Spleen (tissue), 11 donors: Measurements from ENCODE around the gene TFF1. TPM values are rescaled to one million over a fixed set of nuclear protein-coding genes. Genes with fewer than 3 reads are reported as not detected.

Experiments used
- DNase-seq: peaks from one replicate; pipeline ENCODE4 v3.0.0-alpha.2; 2020
- H3K27ac ChIP-seq, 8 donors: fragments of 200-600 bp; sonication (generic) in 7 of 8; 1 replicate in 4 of 8; 2 replicates in 4 of 8; pipeline versions ENCODE4 v1.5.0 to v1.8.0; 2016 to 2021; ENCODE audit warnings: inconsistent platforms in 4 of 8, mild to moderate bottlenecking in 4 of 8, moderate library complexity in 1 of 8
- H3K27me3 ChIP-seq, 7 donors: fragments of 200-600 bp; sonication (generic) in 6 of 7; replicated peaks in 1 of 7; 1 replicate in 4 of 7; 2 replicates in 3 of 7; pipeline versions ENCODE4 v1.5.0 to v1.8.0; 2016 to 2021; ENCODE audit warnings: inconsistent platforms in 3 of 7, mild to moderate bottlenecking in 1 of 7
- H3K36me3 ChIP-seq, 6 donors: fragments of 200-600 bp; sonication (generic) in 5 of 6; 1 replicate in 4 of 6; 2 replicates in 2 of 6; pipeline versions ENCODE4 v1.5.0 to v1.8.0; 2016 to 2021; ENCODE audit warnings: inconsistent platforms in 2 of 6
- H3K4me1 ChIP-seq, 6 donors: fragments of 200-600 bp; sonication (generic) in 5 of 6; 1 replicate in 3 of 6; 2 replicates in 3 of 6; pipeline versions ENCODE4 v1.5.0 to v1.8.0; 2016 to 2021; ENCODE audit warnings: inconsistent platforms in 3 of 6
- H3K4me3 ChIP-seq, 8 donors: fragments of 200-600 bp; sonication (generic) in 7 of 8; 1 replicate in 4 of 8; 2 replicates in 4 of 8; pipeline versions ENCODE4 v1.5.0 to v1.8.0; 2016 to 2021; ENCODE audit warnings: inconsistent platforms in 4 of 8, mild to moderate bottlenecking in 4 of 8, moderate library complexity in 2 of 8
- H3K9me3 ChIP-seq, 8 donors: fragments of 200-600 bp; sonication (generic) in 7 of 8; 1 replicate in 4 of 8; 2 replicates in 4 of 8; pipeline versions ENCODE4 v1.5.0 to v1.8.0; 2016 to 2021; ENCODE audit warnings: inconsistent platforms in 4 of 8
- CTCF ChIP-seq, 11 experiments: fragments of 200-600 bp in 7 of 11; fragments of 450-650 bp in 4 of 11; sonication (generic) in 4 of 11; IDR thresholded peaks in 8 of 11; conservative IDR thresholded peaks in 3 of 11; 1 replicate in 7 of 11; 2 replicates in 4 of 11; pipeline versions ENCODE4 v1.4.0 to v1.8.0; 2016 to 2021; ENCODE audit warnings: antibody characterized with exemption in 11 of 11, inconsistent platforms in 4 of 11, mild to moderate bottlenecking in 1 of 11
- POLR2A ChIP-seq, 3 donors: fragments of 450-650 bp; IDR thresholded peaks; one replicate each; pipeline ENCODE4 v1.5.1; 2017; ENCODE audit warnings: antibody characterized with exemption in 3 of 3, mild to moderate bottlenecking in 1 of 3
- POLR2AphosphoS5 ChIP-seq, 3 donors: sonication (generic); formaldehyde crosslinking; IDR thresholded peaks; one replicate each; pipeline ENCODE4 v1.5.1; 2017; ENCODE audit warnings: antibody characterized with exemption in 3 of 3
- WGBS, 5 donors: extraction: QIAGEN DNeasy Blood & Tissue Kit in 3 of 5; methylation state at CpG; one replicate each; pipeline versions ENCODE4 v1.1.5 to v1.1.7; 2013 to 2018; 5-methylcytosine and 5-hydroxymethylcytosine counted together
- intact Hi-C: fragments of 100-400 bp; cut with DNase I; formaldehyde crosslinking; loops from one replicate; pipeline ENCODE4 v1.15.0; 2023; ENCODE audit warnings: low total_unique reads
- polyA plus RNA-seq, 3 donors: library from polyadenylated mRNA; stranded (reverse); fragments of 200-250 nt; gene quantifications; one replicate each; pipeline ENCODE4 v1.2.1, GENCODE V29; 2013
- total RNA-seq, 7 donors: library from RNA; depleted of rRNA in 3 of 7; stranded (reverse); fragments of >200 nt in 3 of 7; fragmentation: NEBNext Ultra II Directional in 4 of 7; extraction: Animal tissue kit (Norgen Biotek cat#: 25700) in 4 of 7; gene quantifications; one replicate each; pipeline versions ENCODE4 v1.1.0 to v1.2.1, GENCODE V29; 2016 to 2021
- donor health status: healthy with polysubstance abuse.
- donor health status: DM: no; HTN: no; CAD: no; lungs with moderate emphysema.
- donor health status: DM: no; HTN: no; CAD: no.
- donor health status: Bipolar disorder and iron deficiency.
- donor health status: healthy.
- donor health status: DM: no; HTN: no; CAD: no.
- donor health status: DM: yes; HTN: yes; CAD: no.

Gene TFF1
- total and polyA plus RNA-seq, 10 donors: not detected

DNA sequence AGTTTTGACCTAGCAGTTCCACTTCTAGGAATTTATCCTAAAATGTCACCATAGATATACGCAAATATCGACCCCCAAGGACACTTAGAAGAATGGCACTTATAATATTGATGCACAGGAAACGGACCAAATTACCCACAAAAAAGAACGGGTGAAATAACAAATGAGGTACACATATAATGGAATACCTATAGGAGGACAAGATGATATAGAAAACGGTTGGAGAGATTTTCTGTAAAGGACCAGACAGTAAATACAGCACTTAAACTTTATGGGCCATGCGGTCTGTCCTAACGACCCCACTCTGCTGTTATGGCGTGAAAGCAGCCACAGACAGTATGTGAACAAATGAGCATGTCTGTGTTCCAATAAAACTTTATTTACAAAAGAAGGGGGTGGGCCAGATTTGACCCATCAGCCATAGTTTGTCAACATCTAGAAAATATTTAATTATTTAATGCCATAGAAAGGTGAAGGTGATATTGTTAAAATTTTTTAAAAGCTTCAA lies 27.2 kb upstream of the TFF1 start:
- WGBS, 5 donors: 39 to 63% (median 45%) methylated on average over 8 of the region's 8 CpGs
- TF ChIP-seq CTCF (IDR thresholded peaks at IDR 0.05 in 8 of 11, conservative IDR thresholded peaks at IDR 0.05 in 3 of 11) (no peak), POLR2AphosphoS5 (IDR thresholded peaks at IDR 0.05) (no peak), POLR2A (IDR thresholded peaks at IDR 0.05) (no peak)
- Histone ChIP-seq H3K36me3 (no peaks in the 10 kb centered on the region), H3K27me3 (peaks cover 0 to 5% (median 0%) of the 10 kb centered on the region in 7 donors), H3K4me3 (no peak overlapping the region), H3K4me1 (peaks cover 0 to 28% (median 11%) of the 10 kb centered on the region in 6 donors), H3K9me3 (no peaks in the 10 kb centered on the region), H3K27ac (no peak overlapping the region)
- intact Hi-C loops: no loop called here
- no peak for DNase-seq

- 54 to 73% (median 69%) methylated on average over 17 of the region's 17 CpGs for WGBS, 5 donors
Measured at GRCh38 chr21:42392731-42393442, 26.6 kb upstream of the TFF1 start.

DNA sequence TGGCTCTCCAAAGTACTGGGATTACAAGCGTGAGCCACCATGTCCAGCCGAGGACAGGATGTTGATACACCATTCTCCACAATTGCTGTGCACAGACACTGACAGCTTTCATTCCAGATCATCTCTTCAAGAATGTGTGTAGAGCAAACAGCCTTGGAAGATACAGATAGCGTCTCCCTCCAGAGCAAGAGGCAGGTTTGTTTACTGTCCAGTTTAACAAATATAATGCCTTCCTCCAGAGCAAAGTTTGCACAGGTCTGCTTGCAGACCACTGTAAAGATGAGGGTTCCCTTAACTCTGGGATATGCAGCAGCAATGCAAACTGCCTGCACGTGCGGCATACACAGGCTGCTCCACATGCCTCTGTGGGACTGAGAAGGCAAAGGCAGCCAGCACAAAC lies 25.0 kb upstream of the TFF1 start:
- TF ChIP-seq POLR2A (IDR thresholded peaks at IDR 0.05): no peak
- TF ChIP-seq CTCF (IDR thresholded peaks at IDR 0.05 in 8 of 11, conservative IDR thresholded peaks at IDR 0.05 in 3 of 11): no peak
- no peak overlapping the region for H3K4me3 ChIP-seq
- H3K27ac ChIP-seq: no peak overlapping the region
- H3K36me3 ChIP-seq: no peaks in the 10 kb centered on the region
- WGBS, 5 donors: 91 to 95% (median 91%) methylated on average over 5 of the region's 5 CpGs
- intact Hi-C loops: no loop called here
- H3K27me3 ChIP-seq: peaks cover 0 to 5% (median 0%) of the 10 kb centered on the region in 7 donors
- peaks cover 0 to 42% (median 11%) of the 10 kb centered on the region in 6 donors for H3K4me1 ChIP-seq
- DNase-seq: no peak
- H3K9me3 ChIP-seq: no peaks in the 10 kb centered on the region

More at GRCh38 chr21:42392731-42393442, 26.6 kb upstream of the TFF1 start:
- Histone ChIP-seq H3K4me3 (no peak overlapping the region), H3K36me3 (no peaks in the 10 kb centered on the region), H3K9me3 (no peaks in the 10 kb centered on the region), H3K27ac (peak overlapping the region in 1 of 8 donors; percentile 9), H3K4me1 (peaks cover 0 to 30% (median 11%) of the 10 kb centered on the region in 6 donors), H3K27me3 (peaks cover 0 to 5% (median 0%) of the 10 kb centered on the region in 7 donors)
- DNase-seq: peak; percentile 61
- intact Hi-C loops: no loop called here
- TF ChIP-seq CTCF (IDR thresholded peaks at IDR 0.05 in 8 of 11, conservative IDR thresholded peaks at IDR 0.05 in 3 of 11) (no peak), POLR2A (IDR thresholded peaks at IDR 0.05) (no peak), POLR2AphosphoS5 (IDR thresholded peaks at IDR 0.05) (no peak)

DNA sequence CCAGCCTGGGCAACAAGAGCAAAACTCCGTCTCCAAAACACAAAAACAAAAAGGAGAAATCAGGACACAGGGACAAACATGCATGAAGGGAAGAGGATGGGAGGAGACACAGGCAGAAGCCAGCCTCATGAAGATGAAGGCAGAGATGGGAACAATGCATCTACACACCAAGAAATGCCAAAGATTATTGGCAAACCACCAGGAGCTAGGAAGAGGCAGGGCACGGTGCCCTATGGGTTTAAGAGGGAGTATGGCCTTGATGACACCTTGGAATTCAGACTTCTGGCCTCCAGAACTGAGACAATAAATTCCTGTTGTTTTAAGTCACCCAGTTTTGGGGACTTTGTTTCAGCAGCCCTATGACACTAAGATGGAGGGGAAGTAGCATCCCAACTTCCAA lies 24.4 kb upstream of the TFF1 start:
- intact Hi-C loops: no loop called here
- no peak for DNase-seq
- TF ChIP-seq CTCF (IDR thresholded peaks at IDR 0.05 in 8 of 11, conservative IDR thresholded peaks at IDR 0.05 in 3 of 11) (no peak), POLR2AphosphoS5 (IDR thresholded peaks at IDR 0.05) (no peak), POLR2A (IDR thresholded peaks at IDR 0.05) (no peak)
- Histone ChIP-seq H3K4me1 (peaks cover 0 to 45% (median 11%) of the 10 kb centered on the region in 6 donors), H3K27me3 (peaks cover 0 to 5% (median 0%) of the 10 kb centered on the region in 7 donors), H3K36me3 (no peaks in the 10 kb centered on the region), H3K27ac (no peak overlapping the region), H3K9me3 (no peaks in the 10 kb centered on the region), H3K4me3 (no peak overlapping the region)
- WGBS, 5 donors: 69 to 92% (median 79%) methylated on average over 2 of the region's 2 CpGs
